RPMI7951 (cell line): ENCODE measurements around the gene GPAM. TPM values are rescaled to one million over a fixed set of nuclear protein-coding genes. Genes with fewer than 3 reads are reported as not detected.
"Not testable (repeated sequence)": the region's sequence is repeated elsewhere in the genome, so short reads cannot be mapped to it uniquely, and the experiment has no call there.

Experiments used
- DNase-seq: peaks from one replicate; pipeline ENCODE4 v3.0.0-alpha.2; 2012; ENCODE audit warnings: low read depth
- total RNA-seq: library from RNA; depleted of rRNA; stranded (reverse); fragments of >200 nt; shearing (Covaris generic); gene quantifications from 2 replicates; pipeline ENCODE4 v1.2.3, GENCODE V29; 2014; rRNA removed

The GPAM gene
- total RNA-seq, 1 experiment from 2014 or later: 14.5 TPM

DNA sequence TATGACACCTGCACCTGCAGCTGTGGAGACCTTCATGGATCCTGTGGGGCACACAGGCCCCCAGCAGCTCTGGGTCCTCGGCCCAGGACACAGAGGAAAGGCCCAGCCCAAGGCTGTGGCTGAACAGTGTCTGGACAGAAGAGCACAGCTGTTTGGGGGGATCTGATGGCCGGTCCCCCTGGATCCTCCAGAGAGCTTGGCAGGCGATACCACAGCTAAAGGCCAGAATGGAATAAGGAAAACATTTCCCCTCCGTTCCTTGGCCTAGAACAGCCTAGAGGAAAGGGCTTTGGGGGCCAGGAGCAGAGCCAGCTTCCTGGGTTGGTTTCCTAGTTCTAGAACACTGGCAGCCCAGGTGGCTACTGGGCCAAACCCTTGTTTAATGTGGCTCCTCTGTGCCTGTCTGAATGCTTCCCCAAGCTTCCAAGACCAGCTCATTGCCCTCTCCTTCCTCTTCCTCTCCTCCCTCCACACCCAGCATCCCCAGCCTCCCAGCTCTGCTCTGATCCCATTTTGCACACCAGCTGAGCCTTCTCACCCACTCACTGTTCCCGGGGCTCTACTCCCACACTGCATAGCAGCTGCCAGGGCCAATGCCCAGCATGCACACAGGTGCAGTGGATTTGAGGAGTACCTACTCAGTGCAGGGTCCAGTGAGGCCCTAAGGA, 46.9 kb downstream of the GPAM start:
- DNase-seq: no peak

- DNase-seq: no peak
Measured at GRCh38 chr10:112135604-112136003, 48.0 kb downstream of the GPAM start.

GRCh38 chr10:112132435-112132834, 51.1 kb downstream of the GPAM start:
- DNase-seq: no peak

- no peak for DNase-seq
Measured at GRCh38 chr10:112131996-112132395, 51.6 kb downstream of the GPAM start.

DNA sequence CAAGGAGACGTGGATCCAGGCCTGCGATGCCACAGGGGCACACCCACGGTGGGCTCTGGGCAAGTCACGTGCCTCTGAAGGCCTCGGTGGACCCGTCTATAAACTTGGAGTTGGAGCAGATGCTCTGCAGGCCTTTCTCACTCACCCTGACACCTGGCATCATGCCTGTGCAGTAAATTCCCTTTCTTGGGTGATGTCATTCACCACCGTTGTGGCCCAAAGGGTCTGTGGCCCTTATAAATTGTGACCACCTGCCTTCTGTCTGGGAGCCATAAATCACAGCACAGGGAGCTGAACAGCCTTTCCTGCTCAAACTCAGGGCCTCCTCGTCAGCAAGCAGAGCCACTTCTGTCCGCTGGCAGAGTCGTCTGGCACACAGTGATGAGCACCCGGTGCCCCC, 52.2 kb downstream of the GPAM start:
- no peak for DNase-seq

GRCh38 chr10:112126901-112127300, 56.7 kb downstream of the GPAM start:
- no peak for DNase-seq

DNA sequence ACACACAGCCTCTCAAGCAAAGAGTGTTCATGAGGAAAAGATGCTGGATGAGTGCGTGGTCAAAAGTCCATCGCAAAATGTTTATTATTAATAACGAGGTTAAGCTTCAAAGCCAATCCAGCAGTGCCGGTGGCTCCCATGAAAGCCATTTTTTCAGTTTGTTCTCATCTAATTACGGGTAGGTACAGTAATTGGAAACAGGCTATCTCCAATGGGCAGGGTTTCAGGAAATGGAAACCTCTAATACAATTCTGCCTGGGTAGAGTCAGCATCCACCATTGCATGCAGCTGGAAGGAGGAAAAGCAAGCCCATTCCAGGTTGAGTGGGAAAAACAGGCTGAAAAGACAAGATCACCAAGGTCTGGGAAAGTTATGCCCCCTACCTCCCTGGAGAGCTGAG, 57.4 kb downstream of the GPAM start:
- DNase-seq: no peak

- DNase-seq: no peak
Measured at GRCh38 chr10:112124866-112125265, 58.7 kb downstream of the GPAM start.

GRCh38 chr10:112122827-112123226, 60.7 kb downstream of the GPAM start:
- peak; percentile 16 for DNase-seq

- no peak for DNase-seq
Measured at GRCh38 chr10:112120491-112120890, 63.1 kb downstream of the GPAM start.

DNA sequence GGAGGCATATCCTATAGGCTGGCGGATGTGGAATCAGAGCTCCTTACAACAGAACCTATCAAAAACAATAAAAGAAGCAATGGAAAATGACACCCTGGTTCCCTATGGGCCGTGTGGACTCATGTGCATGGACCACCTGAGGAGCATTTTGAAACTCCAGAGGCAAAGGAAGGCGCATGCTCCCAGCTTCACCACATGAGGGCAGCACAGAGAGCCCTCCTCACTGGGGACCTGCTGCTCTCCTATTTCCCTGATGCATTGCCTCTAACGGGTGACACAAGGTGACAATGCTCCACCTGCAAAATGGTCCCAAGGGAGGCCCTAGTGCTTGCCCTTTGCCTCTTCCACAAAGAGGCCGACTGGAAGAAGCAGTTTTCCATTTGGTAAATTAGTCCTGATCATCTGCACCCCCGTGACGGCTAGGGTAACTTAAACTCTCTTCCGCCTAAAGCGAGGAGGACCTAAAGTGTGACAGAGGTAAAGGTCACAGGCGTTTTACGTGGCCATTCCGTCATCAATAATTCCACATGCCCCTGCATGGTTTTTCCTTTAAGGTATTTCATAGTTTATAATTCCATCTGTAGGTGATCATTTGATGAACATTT, 67.7 kb downstream of the GPAM start:
- DNase-seq: no peak

- not testable (repeated sequence) for DNase-seq
Measured at GRCh38 chr10:112109779-112110178, 73.8 kb downstream of the GPAM start.

Other genes starting within 250 kb of the GPAM start
- not detected in 2 replicates for gene TECTB, start 99.6 kb upstream of the GPAM start, total RNA-seq
- 18.5 TPM in 2 replicates for gene ACSL5, start 190.4 kb upstream of the GPAM start, total RNA-seq